Measurements from ENCODE around the gene LPP. TPM values are rescaled to one million over a fixed set of nuclear protein-coding genes. Genes with fewer than 3 reads are reported as not detected.

LPP gene
- total RNA-seq, 1 experiment from 2014 or later, result 54.0 TPM

GRCh38 chr3:188607805-188608315 lies 453.9 kb downstream of the LPP start:
- ChIA-PET CTCF (no interaction called here), POLR2A (no interaction called here), RAD21 (ENCODE audit: low non-redundant PET in 1 of 2, low total read pairs in 2 of 2, uncharacterized antibody in 2 of 2, unreplicated experiment in 2 of 2) (no interaction called here)
- Histone ChIP-seq H3K9ac (ENCODE audit: low read length) (no peak overlapping the region), H3K9me3 (ENCODE audit: control insufficient read depth in 1 of 2, insufficient read depth in 1 of 2, low read depth in 1 of 2, low read length in 2 of 2) (peaks cover 3 to 4% of the 10 kb centered on the region in 2 experiments; a peak in 1 of 4 replicates), H3K4me2 (ENCODE audit: low read length) (no peak overlapping the region), H2AFZ (ENCODE audit: low read depth, low read length, poor library complexity, severe bottlenecking) (no peak overlapping the region), H3K79me2 (ENCODE audit: insufficient read depth, low read length) (no peaks in the 10 kb centered on the region), H3K4me3 (replicated peaks in 1 of 2; ENCODE audit: low read depth in 1 of 2, low read length in 2 of 2) (no peak overlapping the region), H3K36me3 (ENCODE audit: control insufficient read depth in 1 of 2, insufficient read depth in 2 of 2, low read length in 2 of 2) (peaks cover 0 to 8% of the 10 kb centered on the region in 2 experiments; a peak in 1 of 4 replicates), H3K9me2 (ENCODE audit: insufficient read depth) (no peaks in the 10 kb centered on the region), H3K4me1 (ENCODE audit: control insufficient read depth in 1 of 2, insufficient read depth in 2 of 2, low read length in 2 of 2) (no peaks in the 10 kb centered on the region), H4K20me1 (ENCODE audit: insufficient read depth) (no peaks in the 10 kb centered on the region), H3K27ac (ENCODE audit: low read depth, low read length) (no peak overlapping the region), H3K27me3 (ENCODE audit: insufficient read depth, low read length) (no peaks in the 10 kb centered on the region)
- BruUV-seq (replicated peaks), result no TSS peak
- DNase-seq (ENCODE audit: low read depth, low spot score) (no peak), ATAC-seq (no peak)
- intact Hi-C loops (cut with micrococcal nuclease), result no loop called here
- TF ChIP-seq JUND (IDR thresholded peaks at IDR 0.05) (no peak), SRF (IDR thresholded peaks at IDR 0.05; ENCODE audit: low read depth) (no peak), FOSL1 (IDR thresholded peaks at IDR 0.05; ENCODE audit: low read depth) (no peak), REST (IDR thresholded peaks at IDR 0.05; ENCODE audit: low read depth) (no peak), ZNF274 (IDR thresholded peaks at IDR 0.05; ENCODE audit: low read depth, low read length) (no peak), CTCF (IDR thresholded peaks at IDR 0.05 in 2 of 3, conservative IDR thresholded peaks at IDR 0.05 in 1 of 3; ENCODE audit: borderline replicate concordance in 1 of 3, insufficient read depth in 1 of 3, low read depth in 2 of 3, low read length in 2 of 3) (no peak), SIN3A (IDR thresholded peaks at IDR 0.05; ENCODE audit: low read depth) (no peak), EZH2phosphoT487 (IDR thresholded peaks at IDR 0.05; ENCODE audit: borderline replicate concordance) (no peak), ZFX (IDR thresholded peaks at IDR 0.05) (no peak), ATF3 (IDR thresholded peaks at IDR 0.05) (no peak), CEBPB (IDR thresholded peaks at IDR 0.05; ENCODE audit: low read depth) (no peak), YY1 (IDR thresholded peaks at IDR 0.05; ENCODE audit: extremely low read depth, insufficient replicate concordance, low read depth, low read length) (no peak), POLR2A (IDR thresholded peaks at IDR 0.05; ENCODE audit: borderline replicate concordance, extremely low read depth, insufficient read depth, insufficient read length) (no peak), RAD21 (IDR thresholded peaks at IDR 0.05; ENCODE audit: low read depth) (no peak), ZBTB33 (IDR thresholded peaks at IDR 0.05; ENCODE audit: extremely low read depth, insufficient replicate concordance, low read length) (no peak), ELF1 (IDR thresholded peaks at IDR 0.05; ENCODE audit: borderline replicate concordance, low read depth) (no peak)
